Measurements from ENCODE around the gene CST8. TPM values are rescaled to one million over a fixed set of nuclear protein-coding genes. Genes with fewer than 3 reads are reported as not detected.

Gene CST8
- total and polyA plus RNA-seq, 8 donors, result not detected

DNA sequence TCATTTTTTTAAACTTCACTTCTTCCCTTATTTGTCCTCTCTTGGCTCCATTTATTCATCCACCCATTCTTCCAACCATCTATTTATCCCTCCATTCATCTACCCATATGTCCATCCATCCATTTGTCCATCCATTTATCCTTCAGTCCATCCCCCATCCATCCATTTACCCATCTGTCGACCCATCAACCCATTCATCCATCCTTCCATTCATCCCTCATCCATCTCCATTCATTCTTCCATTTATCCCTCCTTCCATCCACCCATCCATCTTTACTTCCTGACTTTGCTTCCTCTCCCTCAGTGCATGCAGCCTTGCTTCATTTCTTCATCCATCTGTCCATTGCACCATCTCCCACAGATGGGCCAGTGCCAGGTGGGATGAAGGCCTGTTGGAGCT, 40.0 kb upstream of the CST8 start:
- Histone ChIP-seq H3K4me1 (no peaks in the 10 kb centered on the region), H3K9me3 (no peaks in the 10 kb centered on the region), H3K36me3 (no peaks in the 10 kb centered on the region), H3K27ac (no peak overlapping the region), H3K27me3 (peaks cover 0 to 30% (median 0%) of the 10 kb centered on the region in 3 donors), H3K4me3 (no peak overlapping the region)
- intact Hi-C loops (cut with DNase I; ENCODE audit: low total_unique reads), result no loop called here
- no peak for TF ChIP-seq POLR2A (IDR thresholded peaks at IDR 0.05)
- TF ChIP-seq POLR2AphosphoS5 (IDR thresholded peaks at IDR 0.05), result no peak
- WGBS, 5 donors, result 86 to 96% (median 89%) methylated on average over 1 of the region's 1 CpG
- DNase-seq, result no peak

DNA sequence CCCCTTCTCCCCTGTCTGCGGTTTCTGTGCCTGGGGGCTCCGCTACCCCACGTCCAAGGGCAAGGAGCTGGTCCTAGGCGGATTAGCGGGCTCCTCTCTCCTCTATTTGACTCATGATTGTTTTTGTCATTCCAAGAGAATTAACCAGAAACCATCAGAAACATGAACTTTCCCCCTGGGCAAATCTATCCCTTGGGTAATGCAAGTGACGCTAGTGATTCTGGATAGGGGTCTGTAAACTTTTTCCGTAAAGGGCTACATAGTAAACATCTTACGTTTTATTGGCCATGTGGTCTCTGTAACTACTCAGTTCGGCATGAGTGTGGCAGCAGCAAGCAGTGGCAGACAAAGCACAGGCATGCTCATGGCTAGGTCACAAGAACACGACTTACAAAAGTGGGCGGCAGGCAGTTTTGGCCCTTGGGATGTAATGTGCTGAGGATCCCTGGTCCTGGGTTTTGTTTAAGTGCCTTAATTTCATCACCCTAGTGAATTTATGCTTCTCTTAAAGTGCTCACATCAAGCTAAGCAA, 38.9 kb upstream of the CST8 start:
- Histone ChIP-seq H3K4me1 (no peaks in the 10 kb centered on the region), H3K9me3 (no peaks in the 10 kb centered on the region), H3K36me3 (no peaks in the 10 kb centered on the region), H3K27ac (peak overlapping the region in 1 of 5 donors; percentile 61), H3K27me3 (peaks cover 0 to 30% (median 0%) of the 10 kb centered on the region in 3 donors), H3K4me3 (no peak overlapping the region)
- intact Hi-C loops (cut with DNase I; ENCODE audit: low total_unique reads), result no loop called here
- no peak for DNase-seq
- 74 to 83% (median 79%) methylated on average over 11 of the region's 11 CpGs for WGBS, 5 donors
- TF ChIP-seq POLR2AphosphoS5 (IDR thresholded peaks at IDR 0.05) (peak in 1 of 3 donors; percentile 74), POLR2A (IDR thresholded peaks at IDR 0.05) (no peak), EP300 (IDR thresholded peaks at IDR 0.05) (no peak)

DNA sequence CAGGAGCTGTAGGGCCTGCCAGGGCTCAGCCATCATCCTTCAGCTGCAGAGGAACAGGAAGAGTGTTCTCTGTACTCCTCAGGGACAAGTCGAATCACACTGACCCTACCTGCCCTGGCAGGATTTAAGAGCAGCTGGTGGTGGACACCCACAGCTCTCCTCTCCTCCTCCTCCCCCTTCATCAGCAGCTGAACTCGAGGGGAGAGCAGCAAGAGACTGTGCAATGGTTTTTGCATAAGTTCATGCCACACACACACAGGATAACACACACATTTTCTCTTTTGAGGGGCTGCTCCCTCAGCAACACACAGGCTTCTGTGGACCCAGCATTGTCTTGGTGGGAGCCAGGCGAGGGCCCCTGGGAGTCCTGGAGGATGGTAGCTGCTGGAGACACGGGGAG, 38.1 kb upstream of the CST8 start, which contains the start of gene CST11:
TSS of gene CST11 (minus strand) at position 101 of the 400 bp plus-strand sequence. CDS start at position 36, 65 bp downstream.
- peak within 1 kb of the TSS in 1 of 5 donors; percentile 61 for H3K27ac ChIP-seq
- DNase-seq, result no peak
- TF ChIP-seq POLR2A (IDR thresholded peaks at IDR 0.05) (no peak), EP300 (IDR thresholded peaks at IDR 0.05) (no peak), POLR2AphosphoS5 (IDR thresholded peaks at IDR 0.05) (no peak)
- TF ChIP-seq, protein P1, sequence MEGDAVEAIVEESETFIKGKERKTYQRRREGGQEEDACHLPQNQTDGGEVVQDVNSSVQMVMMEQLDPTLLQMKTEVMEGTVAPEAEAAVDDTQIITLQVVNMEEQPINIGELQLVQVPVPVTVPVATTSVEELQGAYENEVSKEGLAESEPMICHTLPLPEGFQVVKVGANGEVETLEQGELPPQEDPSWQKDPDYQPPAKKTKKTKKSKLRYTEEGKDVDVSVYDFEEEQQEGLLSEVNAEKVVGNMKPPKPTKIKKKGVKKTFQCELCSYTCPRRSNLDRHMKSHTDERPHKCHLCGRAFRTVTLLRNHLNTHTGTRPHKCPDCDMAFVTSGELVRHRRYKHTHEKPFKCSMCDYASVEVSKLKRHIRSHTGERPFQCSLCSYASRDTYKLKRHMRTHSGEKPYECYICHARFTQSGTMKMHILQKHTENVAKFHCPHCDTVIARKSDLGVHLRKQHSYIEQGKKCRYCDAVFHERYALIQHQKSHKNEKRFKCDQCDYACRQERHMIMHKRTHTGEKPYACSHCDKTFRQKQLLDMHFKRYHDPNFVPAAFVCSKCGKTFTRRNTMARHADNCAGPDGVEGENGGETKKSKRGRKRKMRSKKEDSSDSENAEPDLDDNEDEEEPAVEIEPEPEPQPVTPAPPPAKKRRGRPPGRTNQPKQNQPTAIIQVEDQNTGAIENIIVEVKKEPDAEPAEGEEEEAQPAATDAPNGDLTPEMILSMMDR (IDR thresholded peaks at IDR 0.05), result no peak

DNA sequence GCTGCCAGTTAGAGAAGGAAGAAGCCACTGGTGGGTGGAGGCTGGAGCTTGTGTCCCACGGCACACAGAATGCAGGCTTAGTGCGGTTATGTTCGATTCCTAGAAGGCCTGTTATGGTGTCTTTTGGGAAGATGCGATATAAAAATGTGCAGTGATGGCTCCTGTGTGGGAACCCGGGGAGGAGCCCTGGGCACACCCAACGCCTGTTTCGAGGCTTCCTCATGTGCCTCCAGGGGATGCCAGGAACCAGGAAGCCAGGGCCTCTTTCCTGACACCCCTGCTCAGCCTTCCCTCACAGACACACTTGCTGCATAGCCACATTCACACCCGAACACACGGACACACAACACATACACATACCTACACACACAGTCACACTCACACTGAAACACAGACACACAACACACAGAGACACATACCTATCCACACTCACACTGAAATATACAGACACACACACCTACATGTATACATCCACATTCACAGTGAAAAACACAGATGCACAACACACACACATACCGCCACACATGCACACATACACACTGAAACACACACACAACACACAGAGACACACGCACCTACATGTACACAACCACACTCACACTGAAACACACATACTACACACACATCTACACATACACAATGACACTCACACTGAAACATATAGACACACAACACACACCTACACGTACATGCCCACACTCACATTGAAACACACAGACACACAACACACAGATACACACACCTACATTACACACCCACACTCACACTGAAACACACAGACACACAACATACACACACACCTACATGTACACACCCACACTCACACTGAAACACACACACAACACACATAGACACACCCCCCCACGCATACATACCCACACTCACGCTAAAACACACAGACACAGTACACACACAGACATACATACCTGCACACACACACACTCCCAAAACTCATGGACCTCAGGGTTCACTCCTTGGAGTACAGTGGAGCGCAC, 37.1 kb upstream of the CST8 start:
- intact Hi-C loops (cut with DNase I; ENCODE audit: low total_unique reads), result no loop called here
- Histone ChIP-seq H3K27ac (no peak overlapping the region), H3K27me3 (peaks cover 0 to 30% (median 0%) of the 10 kb centered on the region in 3 donors), H3K9me3 (no peaks in the 10 kb centered on the region), H3K4me3 (no peak overlapping the region), H3K36me3 (no peaks in the 10 kb centered on the region), H3K4me1 (no peaks in the 10 kb centered on the region)
- no peak for DNase-seq
- WGBS, 5 donors, result 86 to 91% (median 89%) methylated on average over 14 to 15 of the region's 15 CpGs
- TF ChIP-seq EP300 (IDR thresholded peaks at IDR 0.05) (no peak), POLR2AphosphoS5 (IDR thresholded peaks at IDR 0.05) (no peak), POLR2A (IDR thresholded peaks at IDR 0.05) (no peak)
- TF ChIP-seq, protein P1 (IDR thresholded peaks at IDR 0.05), result no peak

More for the DNA sequence above, 38.1 kb upstream of the CST8 start, which contains the start of gene CST11:
- 33 to 63% (median 54%) methylated on average over 4 of the region's 4 CpGs for WGBS, 5 donors
- Histone ChIP-seq H3K27me3 (peaks cover 0 to 30% (median 0%) of the 10 kb centered on the region in 3 donors), H3K9me3 (no peaks in the 10 kb centered on the region), H3K4me3 (no peak within 1 kb of the TSS), H3K4me1 (no peaks in the 10 kb centered on the region), H3K36me3 (no peaks in the 10 kb centered on the region)
- intact Hi-C loops (cut with DNase I; ENCODE audit: low total_unique reads), result no loop called here

DNA sequence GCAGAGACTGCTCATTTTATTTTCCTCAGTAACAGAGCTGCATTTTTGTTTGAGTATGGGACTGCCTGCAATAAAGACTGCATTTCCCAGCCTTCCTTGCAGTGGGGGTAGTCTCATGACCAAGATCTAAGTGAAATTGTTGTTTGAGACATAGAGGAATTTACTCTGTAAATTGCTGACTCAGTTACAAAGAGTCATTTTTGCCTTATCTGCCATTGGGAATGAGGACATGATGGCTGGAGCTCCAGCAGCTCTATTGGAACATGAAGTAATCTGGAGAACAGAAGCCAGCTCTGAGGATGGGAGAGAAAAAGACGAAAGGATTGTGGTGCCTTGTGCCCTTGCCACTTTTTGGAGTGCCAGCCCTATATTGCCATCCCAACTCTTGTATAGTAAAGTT, 36.1 kb upstream of the CST8 start:
- no peak overlapping the region for H3K4me3 ChIP-seq
- DNase-seq, result no peak
- no peak for TF ChIP-seq EP300 (IDR thresholded peaks at IDR 0.05)
- TF ChIP-seq POLR2A (IDR thresholded peaks at IDR 0.05), result no peak
- TF ChIP-seq, protein P1 (IDR thresholded peaks at IDR 0.05), result no peak
- TF ChIP-seq POLR2AphosphoS5 (IDR thresholded peaks at IDR 0.05), result no peak
- intact Hi-C loops (cut with DNase I; ENCODE audit: low total_unique reads), result no loop called here
- 87 to 100% (median 94%) methylated on average over 1 of the region's 1 CpG for WGBS, 5 donors
- no peaks in the 10 kb centered on the region for H3K9me3 ChIP-seq
- peaks cover 0 to 3% (median 0%) of the 10 kb centered on the region in 4 donors for H3K4me1 ChIP-seq
- H3K36me3 ChIP-seq, result no peaks in the 10 kb centered on the region
- H3K27me3 ChIP-seq, result peaks cover 0 to 30% (median 0%) of the 10 kb centered on the region in 3 donors
- H3K27ac ChIP-seq, result no peak overlapping the region
